ENCODE data around the gene DNAJA1.
A peak's percentile ranks its signal among the peaks of the same experiment; 100 is the strongest.
"Not testable (repeated sequence)": the region's sequence is repeated elsewhere in the genome, so short reads cannot be mapped to it uniquely, and the experiment has no call there.

Gene DNAJA1

GRCh38 chr9:33024966-33025571 lies at the start of gene DNAJA1:
Gene DNAJA1 (plus strand): TSS chr9:33025273. CDS start chr9:33026485, 1,212 bp downstream.
- peak; percentile 93 for DNase-seq

GRCh38 chr9:32978051-32978450 lies 47.0 kb upstream of the DNAJA1 start:
- no peak for DNase-seq

- DNase-seq: no peak
These were observed 38.1 kb upstream of the DNAJA1 start for GRCh38 chr9:32986971-32987370.

GRCh38 chr9:32989660-32990059 lies 35.4 kb upstream of the DNAJA1 start:
- no peak for DNase-seq

DNA sequence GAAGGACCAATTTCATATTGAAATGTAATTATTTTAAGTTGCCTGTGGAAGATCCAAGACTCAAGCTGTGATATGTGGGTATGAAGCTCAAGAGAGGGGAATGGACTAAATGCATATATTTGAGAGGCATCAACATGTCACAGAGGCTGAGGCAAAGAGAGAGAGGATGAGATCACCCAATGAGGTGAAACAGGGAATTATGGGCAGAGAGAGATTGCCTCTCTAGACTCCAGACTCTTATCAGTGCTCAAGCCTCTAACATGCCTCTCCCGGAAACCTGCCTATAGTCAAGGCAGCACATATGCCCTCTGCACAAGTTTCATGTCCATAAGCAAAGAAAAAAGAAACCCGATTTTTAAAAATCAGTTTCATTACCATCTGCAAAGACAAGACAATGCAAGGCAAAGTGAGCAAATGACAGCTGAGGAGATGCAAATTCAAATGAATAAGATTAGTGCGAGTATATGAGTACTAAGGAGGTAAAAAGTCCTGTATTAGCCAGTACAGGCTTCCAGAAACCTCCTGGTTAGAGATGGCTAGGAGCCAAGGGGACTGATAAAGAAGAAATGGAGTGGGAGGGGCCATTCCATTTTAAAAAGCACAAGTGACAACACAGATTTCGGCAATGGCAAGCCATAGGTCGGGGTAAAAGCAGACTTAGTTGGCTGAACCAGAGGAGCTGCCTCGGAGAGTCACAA lies 33.0 kb upstream of the DNAJA1 start:
- DNase-seq: no peak

- DNase-seq: no peak
These were observed 32.4 kb upstream of the DNAJA1 start for GRCh38 chr9:32992595-32993238.

DNA sequence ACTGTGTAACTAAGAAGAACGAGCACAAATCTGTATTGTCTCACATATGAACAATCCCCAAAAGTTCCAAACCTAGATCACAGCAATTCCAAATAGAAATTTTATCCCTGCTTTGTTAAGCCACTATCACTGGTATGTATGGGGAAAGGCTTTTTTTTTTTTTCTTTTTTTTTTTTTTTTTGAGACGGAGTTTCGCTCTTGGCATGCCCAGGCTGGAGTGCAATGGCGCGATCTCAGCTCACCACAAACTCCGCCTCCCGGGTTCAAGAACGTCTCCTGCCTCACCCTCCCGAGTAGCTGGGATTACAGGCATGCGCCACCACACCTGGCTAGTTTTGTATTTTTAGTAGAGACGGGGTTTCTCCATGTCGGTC lies 24.4 kb upstream of the DNAJA1 start:
- DNase-seq: peak in 1 of 2 experiments; percentile 6

DNA sequence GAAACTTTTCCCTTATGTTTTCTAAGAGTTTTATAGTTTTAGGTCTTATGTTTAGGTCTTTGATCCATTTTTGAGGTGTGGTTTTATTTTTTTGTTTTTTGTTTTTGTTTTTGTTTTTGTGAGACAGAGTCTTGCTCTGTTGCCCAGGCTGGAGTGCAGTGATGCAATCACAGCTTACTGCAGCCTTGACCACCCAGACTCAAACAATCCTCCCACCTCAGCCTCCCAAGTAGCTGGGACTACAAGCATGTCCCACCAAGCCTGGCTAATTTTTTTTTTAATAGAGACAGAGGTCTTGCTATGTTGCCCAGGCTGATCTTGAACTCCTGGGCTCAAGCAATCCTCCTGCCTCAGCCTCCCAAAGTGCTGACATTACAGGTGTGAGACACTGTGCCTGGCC lies 19.7 kb upstream of the DNAJA1 start:
- not testable (repeated sequence) for DNase-seq

DNA sequence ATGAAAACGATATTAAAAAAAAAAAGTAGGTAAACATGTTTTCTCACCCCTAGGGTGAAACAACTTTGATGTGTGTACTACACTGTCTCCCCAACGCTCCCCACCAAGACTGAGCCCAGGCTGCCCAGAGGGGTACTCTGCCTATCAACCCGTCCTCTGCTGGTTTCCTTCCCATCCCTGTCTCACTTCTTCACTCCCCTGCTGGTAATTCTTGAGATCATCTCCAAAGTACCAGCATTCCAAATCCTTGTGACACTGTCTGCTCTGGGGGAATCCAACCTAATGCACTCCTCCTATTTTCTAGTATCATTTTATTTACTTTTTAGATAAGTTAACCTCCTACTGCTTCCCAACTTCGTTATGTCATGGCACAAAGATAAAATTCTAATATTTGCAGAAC lies 17.3 kb upstream of the DNAJA1 start:
- no peak for DNase-seq

DNA sequence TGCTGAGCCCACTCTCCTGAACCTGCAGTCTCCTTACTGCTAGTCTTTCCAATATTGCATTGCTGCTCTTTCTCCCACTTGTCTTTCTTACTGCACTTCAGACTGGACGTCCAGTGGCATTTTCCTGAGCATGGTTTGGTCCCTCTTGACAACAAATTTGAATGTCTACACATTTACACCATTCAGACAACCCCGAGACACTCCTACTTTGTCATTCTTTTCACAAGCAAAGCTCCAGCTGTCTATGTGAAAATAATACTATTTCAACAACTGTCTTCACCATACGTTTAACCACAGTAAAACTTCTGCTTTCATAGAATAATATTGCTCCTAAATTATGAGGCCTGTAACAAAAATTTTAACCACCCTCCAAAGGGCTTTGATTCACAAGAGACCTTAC lies 13.2 kb upstream of the DNAJA1 start:
- DNase-seq: no peak

DNA sequence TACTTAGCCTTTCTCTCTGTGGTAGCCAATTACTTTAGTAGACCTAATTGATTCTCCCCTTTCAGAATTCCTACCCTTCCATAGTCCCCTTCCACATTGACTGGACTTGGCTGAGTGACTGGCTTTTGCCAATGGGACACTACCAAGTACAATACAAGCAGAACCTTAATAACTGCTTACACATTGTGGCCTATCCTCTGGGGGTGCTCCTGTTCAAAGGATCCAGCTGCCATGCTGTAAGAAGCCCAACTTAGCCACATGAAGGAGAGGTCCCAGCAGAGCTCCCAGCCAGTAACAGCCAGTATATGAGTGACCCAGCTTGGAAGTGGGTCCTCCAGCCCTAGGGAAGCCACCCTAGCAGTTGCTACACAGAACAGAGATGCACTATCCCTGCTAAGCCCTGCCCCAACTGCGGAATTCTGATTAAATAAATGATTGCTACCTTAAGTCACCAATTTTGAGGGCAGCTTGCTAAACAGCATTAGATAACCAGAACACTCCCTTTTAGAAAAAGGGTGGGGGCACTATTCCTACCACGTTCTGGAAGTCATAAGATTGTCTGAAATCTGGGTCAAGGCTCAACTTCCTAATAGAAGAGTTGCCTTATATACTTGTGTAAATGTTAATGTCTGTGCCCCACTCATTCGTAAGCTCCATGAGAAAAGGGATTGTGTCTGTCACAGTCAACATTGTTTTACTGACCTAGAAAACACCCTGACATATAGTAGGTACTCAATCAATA lies 12.6 kb upstream of the DNAJA1 start:
- no peak for DNase-seq

- no peak for DNase-seq
These were observed 11.0 kb upstream of the DNAJA1 start for GRCh38 chr9:33013962-33014664.

DNA sequence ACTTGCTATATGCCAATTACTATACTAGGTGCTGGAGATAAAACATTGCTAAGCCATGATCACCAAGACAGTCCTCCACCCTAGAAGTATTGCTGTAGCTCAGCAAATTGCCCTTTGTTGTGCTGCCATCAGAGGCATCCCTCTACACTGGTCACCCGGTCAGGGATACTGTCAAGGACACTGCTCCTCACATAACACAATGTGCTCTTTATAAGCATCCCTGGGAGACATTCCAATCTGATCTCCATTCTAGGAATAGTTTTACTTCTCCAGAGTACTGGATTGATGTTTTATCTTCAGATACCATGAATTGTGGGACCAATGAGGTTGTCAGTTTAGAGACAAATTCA lies 10.4 kb upstream of the DNAJA1 start:
- no peak for DNase-seq

- no peak for DNase-seq
These were observed 7.6 kb upstream of the DNAJA1 start for GRCh38 chr9:33017283-33018041.

DNA sequence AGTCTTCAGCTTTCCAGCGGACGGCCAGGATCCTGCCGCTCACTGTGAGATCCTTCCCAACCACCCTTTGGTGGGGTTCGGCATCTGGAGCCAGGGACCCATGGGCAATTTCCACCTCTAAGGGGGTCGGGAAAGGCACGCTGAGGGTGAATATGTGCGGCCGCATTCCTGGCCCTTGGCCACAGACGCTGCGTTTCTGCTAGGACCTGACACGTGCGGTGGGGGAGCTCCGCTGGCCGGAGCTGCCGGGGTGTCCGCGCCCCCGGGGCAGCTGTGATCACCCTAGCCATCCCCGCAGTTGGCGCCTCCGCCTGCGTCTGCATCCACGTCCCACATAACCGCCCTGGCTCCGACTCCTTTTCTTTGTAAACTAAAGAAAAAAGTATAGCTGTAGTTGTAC lies 5.3 kb upstream of the DNAJA1 start:
- DNase-seq: no peak

- DNase-seq: no peak
These were observed 2.8 kb upstream of the DNAJA1 start for GRCh38 chr9:33022303-33022702.

- DNase-seq: no peak
These were observed 2.3 kb upstream of the DNAJA1 start for GRCh38 chr9:33022755-33023154.

DNA sequence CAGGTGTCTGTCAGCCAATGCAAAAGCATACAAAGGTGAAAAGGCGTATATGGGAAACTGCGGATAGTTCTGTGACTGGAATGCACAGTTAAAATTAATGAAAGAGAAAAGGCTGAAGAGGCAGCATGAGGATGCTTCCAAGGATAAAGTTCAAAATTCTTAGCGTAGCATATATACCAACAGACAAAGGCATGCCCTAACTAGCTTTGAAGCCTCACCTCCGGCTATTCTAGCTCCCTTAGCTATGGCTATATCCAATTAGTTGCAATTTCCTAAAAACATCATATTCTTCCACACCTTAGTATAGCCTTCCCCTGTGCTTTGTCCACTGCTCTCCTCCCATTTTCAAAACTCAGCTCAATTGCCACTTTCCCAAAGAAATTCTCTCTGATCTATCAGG lies 1.4 kb upstream of the DNAJA1 start:
- no peak for DNase-seq

DNA sequence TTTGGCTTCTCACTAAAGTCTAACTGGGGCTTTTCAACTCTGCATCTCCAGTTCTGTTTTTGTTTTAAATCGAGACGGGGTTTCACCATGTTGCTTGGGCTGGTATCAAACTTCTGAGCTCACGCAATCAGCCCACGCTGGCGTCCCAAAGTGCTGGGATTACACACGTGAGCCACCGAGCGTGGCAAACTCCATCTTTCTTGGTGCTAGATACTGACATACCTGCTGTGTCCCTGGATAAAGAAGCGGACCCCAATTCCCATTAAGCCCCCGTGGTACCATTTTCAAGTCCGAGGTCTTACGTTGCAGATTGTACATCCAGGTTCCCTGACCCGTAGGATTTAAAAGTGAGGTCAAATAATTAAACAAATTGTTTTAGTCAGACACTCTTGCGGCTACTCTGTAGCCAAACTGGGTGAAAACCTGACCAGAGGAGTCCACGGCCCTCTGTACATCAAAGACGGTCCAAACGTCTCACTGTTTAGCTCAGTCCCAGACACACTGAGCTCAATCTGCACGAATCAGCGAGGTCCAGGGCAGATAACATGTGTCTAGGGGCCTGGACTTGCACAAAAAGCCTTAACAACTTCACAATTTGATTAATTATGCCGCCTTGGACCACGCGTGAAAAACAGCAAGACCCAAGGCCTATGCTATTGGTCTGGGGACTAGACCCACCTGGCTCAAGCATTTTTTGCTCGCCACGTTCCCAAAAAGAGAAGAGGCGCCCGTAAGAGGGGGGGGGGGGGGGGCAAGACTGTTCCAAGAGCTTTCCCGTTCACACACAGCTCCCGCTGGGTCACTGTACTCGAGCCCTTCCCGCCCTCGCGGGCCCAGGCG lies 727 bp upstream of the DNAJA1 start:
- DNase-seq: peak in 1 of 2 experiments; percentile 13

DNA sequence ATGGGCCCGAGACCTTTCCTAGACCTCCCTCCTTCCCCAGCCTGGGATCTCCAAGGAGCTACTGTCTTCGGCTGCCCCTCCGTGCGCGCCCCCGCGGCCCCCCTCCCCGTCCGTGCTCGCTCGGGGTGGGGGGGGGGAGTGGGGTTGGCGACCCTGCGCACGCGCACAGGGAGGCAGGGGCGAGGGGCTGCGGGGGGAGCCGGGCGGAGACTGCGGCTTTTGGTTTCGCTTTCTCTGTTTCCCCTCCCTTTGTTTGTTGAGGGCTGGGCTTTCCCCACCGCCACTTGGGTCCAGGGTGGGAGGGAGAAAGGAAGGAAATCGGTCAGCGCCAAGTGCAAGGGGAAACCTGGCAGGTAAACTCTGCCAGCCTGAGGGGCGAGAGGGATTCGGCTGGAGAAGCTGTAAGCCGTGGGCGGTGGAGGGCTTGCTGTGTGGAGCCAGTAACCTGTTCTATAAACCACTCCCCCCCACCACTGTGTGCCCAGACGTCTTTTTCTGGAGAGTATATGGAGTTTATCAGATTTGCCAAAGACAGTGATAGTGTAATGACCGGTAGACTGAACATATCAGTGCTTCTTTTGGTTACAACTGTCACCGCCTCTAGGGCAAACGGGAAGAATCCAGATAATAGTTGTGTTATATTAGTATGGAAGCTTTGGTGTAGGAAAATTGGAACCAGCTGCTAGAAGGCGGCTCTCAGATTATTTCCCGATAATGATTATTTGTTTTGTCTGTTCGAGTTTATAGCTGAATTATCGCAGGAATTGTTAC lies 684 bp downstream of the DNAJA1 start:
- DNase-seq: peak; percentile 68 to 74
